SK-N-SH (cell line): Measurements from ENCODE around the gene GMPR2.

Experiments
- CTCF ChIP-seq: fragments of 200-600 bp; sonication (generic); IDR thresholded peaks from 2 replicates; pipeline ENCODE4 v1.6.1; 2017; ENCODE audit warnings: antibody characterized with exemption, mild to moderate bottlenecking, moderate library complexity
- ELF1 ChIP-seq: IDR thresholded peaks from 2 replicates; pipeline ENCODE4 v1.4.0; 2012
- EP300 ChIP-seq, 2 experiments: IDR thresholded peaks; 2 replicates each; pipeline versions ENCODE4 v1.4.0 to v1.6.1; 2012; ENCODE audit warnings: borderline replicate concordance in 1 of 2, low read depth in 1 of 2, low read length in 1 of 2
- POLR2AphosphoS5 ChIP-seq: IDR thresholded peaks from 2 replicates; pipeline ENCODE4 v1.6.1; 2012; ENCODE audit warnings: low read depth, low read length
- SMC3 ChIP-seq: IDR thresholded peaks from 2 replicates; pipeline ENCODE4 v1.6.1; 2012; ENCODE audit warnings: low read depth, low read length, improper control_type of control experiment
- TAF1 ChIP-seq: IDR thresholded peaks from 2 replicates; pipeline ENCODE4 v1.6.1; 2012; ENCODE audit warnings: low read depth, mild to moderate bottlenecking, low read length, moderate library complexity, borderline replicate concordance
- TEAD4 ChIP-seq: IDR thresholded peaks from 2 replicates; pipeline ENCODE4 v1.4.0; 2012; ENCODE audit warnings: mild to moderate bottlenecking, borderline replicate concordance; ENCODE audit not compliant: insufficient read depth

DNA sequence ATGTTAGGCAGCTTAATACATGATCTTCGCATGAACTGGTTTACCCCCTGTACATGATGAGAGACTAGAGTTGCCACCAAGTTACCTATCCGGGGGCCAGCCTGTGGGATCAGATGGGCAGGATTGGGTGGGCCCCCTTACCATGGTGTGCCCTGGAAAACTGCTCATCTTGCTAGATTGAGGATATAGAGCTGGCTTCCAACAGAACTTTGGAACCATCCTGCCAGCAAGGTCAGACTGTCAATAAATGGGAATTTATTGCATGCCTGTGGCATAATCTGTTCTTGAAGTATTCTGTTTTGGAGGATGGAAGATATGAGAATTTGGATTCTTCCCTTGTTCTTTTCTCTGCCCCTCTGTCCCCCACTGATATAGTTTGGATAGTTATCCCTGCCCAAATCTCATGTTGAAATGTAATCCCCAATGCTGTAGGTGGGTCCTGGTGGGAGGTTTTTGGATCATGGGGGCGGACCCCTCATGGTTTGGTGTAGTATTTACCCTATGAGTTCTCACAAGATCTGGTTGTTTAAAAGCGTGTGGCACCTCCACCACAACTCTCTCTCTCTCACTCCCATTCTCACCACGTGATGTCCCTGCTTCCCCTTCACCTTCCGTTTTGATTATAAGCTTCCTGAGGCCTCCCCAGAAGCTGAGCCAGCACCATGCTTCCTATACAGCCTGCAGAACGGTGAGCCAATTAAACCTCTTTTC lies 33.8 kb upstream of the GMPR2 start:
- TF ChIP-seq CTCF = no peak
- TF ChIP-seq POLR2AphosphoS5 = no peak
- no peak for TF ChIP-seq SMC3
- TF ChIP-seq ELF1 = no peak
- TF ChIP-seq TAF1 = no peak
- TF ChIP-seq TEAD4 = no peak
- no peak for TF ChIP-seq EP300 (IDR thresholded peaks at IDR 0.05; ENCODE audit: borderline replicate concordance in 1 of 2, low read depth in 1 of 2, low read length in 1 of 2)
